Activated CD8-positive, alpha-beta T cell treated with anti-CD3 and anti-CD28 coated beads for 36 hours (primary cell): ENCODE data around the gene SPAG8. TPM values are rescaled to one million over a fixed set of nuclear protein-coding genes. Genes with fewer than 3 reads are reported as not detected.

ENCODE experiments used
- ATAC-seq: fragments of 200-7000 bp; cut with Tn5 transposase; one replicate; pipeline ENCODE4 v1.10.0; 2021; ENCODE audit warnings: mild to moderate bottlenecking, moderate library complexity
- CTCF ChIA-PET: fragments of 350-600 bp; sonication (Branson Sonifier 250); formaldehyde crosslinking; loops from one replicate; lab custom pipeline; 2021; ENCODE audit warnings: antibody characterized with exemption; lab: Charles Lee
- POLR2A ChIA-PET: fragments of 350-600 bp; sonication (Branson Sonifier 250); formaldehyde crosslinking; loops from one replicate; lab custom pipeline; 2021; ENCODE audit warnings: antibody characterized with exemption; lab: Charles Lee
- DNase-seq: peaks from one replicate; pipeline ENCODE4 v3.0.0-alpha.2; 2020
- H3K27ac Mint-ChIP-seq: one replicate; pipeline ENCODE4 v1.8.0; 2021; ENCODE audit warnings: mild to moderate bottlenecking, mixed read lengths
- H3K27me3 Mint-ChIP-seq: one replicate; pipeline ENCODE4 v1.8.0; 2021; ENCODE audit warnings: mixed read lengths
- H3K36me3 Mint-ChIP-seq: one replicate; pipeline ENCODE4 v1.8.0; 2021; ENCODE audit warnings: low read depth, mixed read lengths
- H3K4me1 Mint-ChIP-seq: one replicate; pipeline ENCODE4 v1.8.0; 2021; ENCODE audit warnings: low read depth, mixed read lengths
- H3K4me3 Mint-ChIP-seq: one replicate; pipeline ENCODE4 v1.8.0; 2021; ENCODE audit warnings: mild to moderate bottlenecking, moderate library complexity, mixed read lengths
- H3K9me3 Mint-ChIP-seq: one replicate; pipeline ENCODE4 v1.8.0; 2021; ENCODE audit warnings: mixed read lengths
- CTCF ChIP-seq: fragments of 200-600 bp; IDR thresholded peaks from one replicate; pipeline ENCODE4 v1.8.0; 2022; ENCODE audit warnings: antibody characterized with exemption, mild to moderate bottlenecking
- intact Hi-C: fragments of 100-400 bp; cut with micrococcal nuclease; formaldehyde crosslinking; loops from one replicate; pipeline ENCODE4 v1.10.0; 2022
- total RNA-seq, 2 experiments: library from RNA; stranded (reverse); gene quantifications; one replicate each; pipeline ENCODE4 v1.2.3, GENCODE V29; 2021

SPAG8 gene
- total RNA-seq, 2 experiments from 2014 or later = 0.63 to 1.1 TPM

GRCh38 chr9:35834260-35835215 lies 22.5 kb upstream of the SPAG8 start:
- Mint-ChIP-seq H3K27me3 (no peaks in the 10 kb centered on the region), H3K9me3 (no peaks in the 10 kb centered on the region), H3K4me3 (no peak overlapping the region), H3K27ac (no peak overlapping the region), H3K4me1 (peaks cover 15% of the 10 kb centered on the region), H3K36me3 (no peaks in the 10 kb centered on the region)
- POLR2A ChIA-PET = interaction anchor here (1.3 kb wide), 1 partner anchor 11 kb away, joined by 3 read pairs; no protein-coding TSS in a partner anchor
- DNase-seq (no peak), ATAC-seq (no peak)
- CTCF ChIA-PET = interaction anchor here (1.0 to 5.7 kb wide), 8 partner anchors 9 to 111 kb away, joined by 3 to 42 read pairs (median 8); partner anchors contain the start of genes HINT2 and NPR2
- intact Hi-C loops = no loop called here
- no peak for TF ChIP-seq CTCF

GRCh38 chr9:35832814-35833213 lies 20.8 kb upstream of the SPAG8 start:
- POLR2A ChIA-PET = interaction anchor here (0.9 kb wide), 1 partner anchor 13 kb away, joined by 3 read pairs; no protein-coding TSS in a partner anchor
- ATAC-seq (no peak), DNase-seq (no peak)
- Mint-ChIP-seq H3K36me3 (no peaks in the 10 kb centered on the region), H3K27me3 (no peaks in the 10 kb centered on the region), H3K27ac (no peak overlapping the region), H3K4me1 (peaks cover 24% of the 10 kb centered on the region), H3K9me3 (no peaks in the 10 kb centered on the region), H3K4me3 (no peak overlapping the region)
- no peak for TF ChIP-seq CTCF
- intact Hi-C loops = no loop called here
- CTCF ChIA-PET = interaction anchor here (0.9 to 5.7 kb wide), 4 partner anchors 43 to 113 kb away, joined by 4 to 34 read pairs (median 14); partner anchors contain the start of gene NPR2

- POLR2A ChIA-PET = interaction anchor here (1.0 kb wide), 1 partner anchor 9 kb away, joined by 3 read pairs; no protein-coding TSS in a partner anchor
- no peak for DNase-seq
- Mint-ChIP-seq H3K27ac (no peak overlapping the region), H3K36me3 (no peaks in the 10 kb centered on the region), H3K27me3 (no peaks in the 10 kb centered on the region), H3K9me3 (no peaks in the 10 kb centered on the region), H3K4me1 (peaks cover 26% of the 10 kb centered on the region), H3K4me3 (no peak overlapping the region)
- no peak for TF ChIP-seq CTCF
- intact Hi-C loops = no loop called here
- no peak for ATAC-seq
- CTCF ChIA-PET = interaction anchor here (0.7 to 4.1 kb wide), 2 partner anchors 50 to 72 kb away, joined by 3 to 22 read pairs; no protein-coding TSS in a partner anchor
These were observed 19.0 kb upstream of the SPAG8 start for GRCh38 chr9:35831040-35831439.

- H3K27me3 Mint-ChIP-seq = no peaks in the 10 kb centered on the region
- no peaks in the 10 kb centered on the region for H3K36me3 Mint-ChIP-seq
- intact Hi-C loops = no loop called here
- peak overlapping the region; percentile 79 for H3K27ac Mint-ChIP-seq
- no peak for TF ChIP-seq CTCF
- H3K4me3 Mint-ChIP-seq = peak overlapping the region; percentile 79
- no peaks in the 10 kb centered on the region for H3K9me3 Mint-ChIP-seq
- DNase-seq (no peak), ATAC-seq (no peak)
- ChIA-PET CTCF (no interaction called here), POLR2A (interaction anchor here (0.5 kb wide), 1 partner anchor 1229 kb away, joined by 3 read pairs; no protein-coding TSS in a partner anchor)
- peaks cover 28% of the 10 kb centered on the region for H3K4me1 Mint-ChIP-seq
These were observed 17.7 kb upstream of the SPAG8 start for GRCh38 chr9:35829764-35830096.
